ENCODE measurements around the gene SUGP1. TPM values are rescaled to one million over a fixed set of nuclear protein-coding genes. Genes with fewer than 3 reads are reported as not detected.

SUGP1 gene
- polyA plus RNA-seq, 1 of the 3 experiments (the other 2 are of a cell fraction) = 43.2 TPM

GRCh38 chr19:19349365-19349764 lies 29.1 kb upstream of the SUGP1 start:
- TF ChIP-seq JUND (IDR thresholded peaks at IDR 0.05) (no peak), MXI1 (IDR thresholded peaks at IDR 0.05; ENCODE audit: low read depth, low read length) (no peak), SMC3 (IDR thresholded peaks at IDR 0.05; ENCODE audit: low read depth, low read length) (no peak), NRF1 (IDR thresholded peaks at IDR 0.05; ENCODE audit: low read depth, low read length) (no peak), IRF3 (IDR thresholded peaks at IDR 0.05; ENCODE audit: low read depth, low read length) (no peak), TAF1 (IDR thresholded peaks at IDR 0.05; ENCODE audit: borderline replicate concordance, low read depth, low read length) (no peak)
- H3K9me2 ChIP-seq = no peaks in the 10 kb centered on the region
- ChIA-PET POLR2A (no interaction called here), CTCF (interaction anchor here (1.0 to 1.8 kb wide), 2 partner anchors 8 to 141 kb away, joined by 3 to 8 read pairs; no protein-coding TSS in a partner anchor)
- H3F3A ChIP-seq (replicated peaks; ENCODE audit: insufficient read depth) = no peaks in the 10 kb centered on the region
- H3K4me2 ChIP-seq = no peak overlapping the region
- no peak overlapping the region for H3K27ac ChIP-seq (ENCODE audit: low read depth in 2 of 2, low read length in 1 of 2)
- DNase-seq = no peak
- H3K36me3 ChIP-seq (replicated peaks in 1 of 2; ENCODE audit: control insufficient read depth in 1 of 2, insufficient read depth in 2 of 2, low read length in 1 of 2) = peaks cover 30 to 73% of the 10 kb centered on the region in 2 experiments
- H2AFZ ChIP-seq (ENCODE audit: low read depth) = no peak overlapping the region
- no peaks in the 10 kb centered on the region for H3K27me3 ChIP-seq (ENCODE audit: insufficient read depth)
- no peak overlapping the region for H3K4me3 ChIP-seq (ENCODE audit: low read depth in 2 of 2, low read length in 1 of 2)
- WGBS (ENCODE audit: low lambda C conversion rate) = 100% methylated on average over 3 of the region's 7 CpGs
- no peak overlapping the region for H3K9ac ChIP-seq
- H3K4me1 ChIP-seq (ENCODE audit: control insufficient read depth in 1 of 2, insufficient read depth in 2 of 2, low read depth in 1 of 2, low read length in 1 of 2) = no peaks in the 10 kb centered on the region
- H3K79me2 ChIP-seq (ENCODE audit: insufficient read depth) = no peaks in the 10 kb centered on the region
- H3K9me3 ChIP-seq = no peaks in the 10 kb centered on the region
- no peaks in the 10 kb centered on the region for H4K20me1 ChIP-seq (ENCODE audit: insufficient read depth)

- no peaks in the 10 kb centered on the region for H3K4me1 ChIP-seq (ENCODE audit: control insufficient read depth in 1 of 2, insufficient read depth in 2 of 2, low read depth in 1 of 2, low read length in 1 of 2)
- 74% methylated on average over 4 of the region's 9 CpGs for WGBS (ENCODE audit: low lambda C conversion rate)
- H3K4me2 ChIP-seq = no peak overlapping the region
- no peak overlapping the region for H3K27ac ChIP-seq (ENCODE audit: low read depth in 2 of 2, low read length in 1 of 2)
- no peaks in the 10 kb centered on the region for H4K20me1 ChIP-seq (ENCODE audit: insufficient read depth)
- H3K4me3 ChIP-seq (ENCODE audit: low read depth in 2 of 2, low read length in 1 of 2) = no peak overlapping the region
- ChIA-PET CTCF (interaction anchor here (1.0 to 1.8 kb wide), 2 partner anchors 142 to 174 kb away, joined by 3 to 8 read pairs; no protein-coding TSS in a partner anchor), POLR2A (no interaction called here)
- H3F3A ChIP-seq (replicated peaks; ENCODE audit: insufficient read depth) = no peaks in the 10 kb centered on the region
- no peaks in the 10 kb centered on the region for H3K27me3 ChIP-seq (ENCODE audit: insufficient read depth)
- TF ChIP-seq GATA2 (CRISPR knock-in tag; IDR thresholded peaks at IDR 0.05) (no peak), ZBTB33 (IDR thresholded peaks at IDR 0.05; ENCODE audit: borderline replicate concordance, low read depth) (no peak), REST (IDR thresholded peaks at IDR 0.05; ENCODE audit: low read depth, low read length) (no peak), PBX3 (IDR thresholded peaks at IDR 0.05) (no peak), ELF1 (IDR thresholded peaks at IDR 0.05) (no peak), RAD21 (IDR thresholded peaks at IDR 0.05; ENCODE audit: low read length) (no peak), MEF2A (IDR thresholded peaks at IDR 0.05; ENCODE audit: borderline replicate concordance, low read depth) (no peak), SMC3 (IDR thresholded peaks at IDR 0.05; ENCODE audit: low read depth, low read length) (no peak), USF1 (IDR thresholded peaks at IDR 0.05; ENCODE audit: borderline replicate concordance, low read depth) (no peak), TEAD4 (IDR thresholded peaks at IDR 0.05; ENCODE audit: borderline replicate concordance, insufficient read depth) (no peak), RCOR1 (IDR thresholded peaks at IDR 0.05; ENCODE audit: low read length) (no peak), GABPA (IDR thresholded peaks at IDR 0.05; ENCODE audit: low read depth) (no peak)
- H2AFZ ChIP-seq (ENCODE audit: low read depth) = no peak overlapping the region
- no peak overlapping the region for H3K9ac ChIP-seq
- no peaks in the 10 kb centered on the region for H3K9me3 ChIP-seq
- H3K79me2 ChIP-seq (ENCODE audit: insufficient read depth) = no peaks in the 10 kb centered on the region
- DNase-seq = no peak
- no peaks in the 10 kb centered on the region for H3K9me2 ChIP-seq
- H3K36me3 ChIP-seq (replicated peaks in 1 of 2; ENCODE audit: control insufficient read depth in 1 of 2, insufficient read depth in 2 of 2, low read length in 1 of 2) = peaks cover 27 to 69% of the 10 kb centered on the region in 2 experiments
Measured at GRCh38 chr19:19348266-19348665, 28.0 kb upstream of the SUGP1 start.
